Ishikawa (cell line): ENCODE results near the gene SEC14L5.

Experiments used
- CEBPB ChIP-seq: IDR thresholded peaks from 2 replicates; pipeline ENCODE4 v1.6.1; 2012
- CREB1 ChIP-seq: IDR thresholded peaks from 2 replicates; pipeline ENCODE4 v1.6.1; 2012; ENCODE audit warnings: low read depth
- EGR1 ChIP-seq: IDR thresholded peaks from 2 replicates; pipeline ENCODE4 v1.6.1; 2012
- EP300 ChIP-seq: IDR thresholded peaks from 2 replicates; pipeline ENCODE4 v1.6.1; 2012; ENCODE audit warnings: borderline replicate concordance
- FOXM1 ChIP-seq: IDR thresholded peaks from 2 replicates; pipeline ENCODE4 v1.6.1; 2012; ENCODE audit warnings: low read depth, borderline replicate concordance
- MAX ChIP-seq: IDR thresholded peaks from 2 replicates; pipeline ENCODE4 v1.6.1; 2012
- NFIC ChIP-seq: IDR thresholded peaks from 2 replicates; pipeline ENCODE4 v1.6.1; 2012
- RAD21 ChIP-seq: IDR thresholded peaks from 2 replicates; pipeline ENCODE4 v1.6.1; 2012; ENCODE audit warnings: low read depth
- TAF1 ChIP-seq: IDR thresholded peaks from 2 replicates; pipeline ENCODE4 v1.6.1; 2012; ENCODE audit warnings: low read depth, mild to moderate bottlenecking
- TCF12 ChIP-seq: IDR thresholded peaks from 2 replicates; pipeline ENCODE4 v1.6.1; 2012; ENCODE audit warnings: low read depth
- TEAD4 ChIP-seq: IDR thresholded peaks from 2 replicates; pipeline ENCODE4 v1.6.1; 2012
- YY1 ChIP-seq: IDR thresholded peaks from 2 replicates; pipeline ENCODE4 v1.6.1; 2012; ENCODE audit warnings: low read depth
- ZBTB7A ChIP-seq: IDR thresholded peaks from 2 replicates; pipeline ENCODE4 v1.6.1; 2012; ENCODE audit warnings: low read depth
- TF ChIP-seq, protein P1 (sequence below): IDR thresholded peaks from 2 replicates; pipeline ENCODE4 v1.6.1; 2012
- TF ChIP-seq, protein P2 (sequence below): IDR thresholded peaks from 2 replicates; pipeline ENCODE4 v1.6.1; 2012; ENCODE audit warnings: low read depth, mild to moderate bottlenecking

SEC14L5 gene

GRCh38 chr16:4946917-4947316 is 11.2 kb upstream of the SEC14L5 start:
- TF ChIP-seq CEBPB = no peak
- no peak for TF ChIP-seq ZBTB7A
- TF ChIP-seq FOXM1 = no peak
- TF ChIP-seq YY1 = no peak
- TF ChIP-seq TAF1 = no peak
- no peak for TF ChIP-seq RAD21
- TF ChIP-seq, protein P1, sequence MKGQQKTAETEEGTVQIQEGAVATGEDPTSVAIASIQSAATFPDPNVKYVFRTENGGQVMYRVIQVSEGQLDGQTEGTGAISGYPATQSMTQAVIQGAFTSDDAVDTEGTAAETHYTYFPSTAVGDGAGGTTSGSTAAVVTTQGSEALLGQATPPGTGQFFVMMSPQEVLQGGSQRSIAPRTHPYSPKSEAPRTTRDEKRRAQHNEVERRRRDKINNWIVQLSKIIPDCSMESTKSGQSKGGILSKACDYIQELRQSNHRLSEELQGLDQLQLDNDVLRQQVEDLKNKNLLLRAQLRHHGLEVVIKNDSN = no peak
- TF ChIP-seq TEAD4 = no peak
- TF ChIP-seq EGR1 = no peak
- TF ChIP-seq, protein P2, sequence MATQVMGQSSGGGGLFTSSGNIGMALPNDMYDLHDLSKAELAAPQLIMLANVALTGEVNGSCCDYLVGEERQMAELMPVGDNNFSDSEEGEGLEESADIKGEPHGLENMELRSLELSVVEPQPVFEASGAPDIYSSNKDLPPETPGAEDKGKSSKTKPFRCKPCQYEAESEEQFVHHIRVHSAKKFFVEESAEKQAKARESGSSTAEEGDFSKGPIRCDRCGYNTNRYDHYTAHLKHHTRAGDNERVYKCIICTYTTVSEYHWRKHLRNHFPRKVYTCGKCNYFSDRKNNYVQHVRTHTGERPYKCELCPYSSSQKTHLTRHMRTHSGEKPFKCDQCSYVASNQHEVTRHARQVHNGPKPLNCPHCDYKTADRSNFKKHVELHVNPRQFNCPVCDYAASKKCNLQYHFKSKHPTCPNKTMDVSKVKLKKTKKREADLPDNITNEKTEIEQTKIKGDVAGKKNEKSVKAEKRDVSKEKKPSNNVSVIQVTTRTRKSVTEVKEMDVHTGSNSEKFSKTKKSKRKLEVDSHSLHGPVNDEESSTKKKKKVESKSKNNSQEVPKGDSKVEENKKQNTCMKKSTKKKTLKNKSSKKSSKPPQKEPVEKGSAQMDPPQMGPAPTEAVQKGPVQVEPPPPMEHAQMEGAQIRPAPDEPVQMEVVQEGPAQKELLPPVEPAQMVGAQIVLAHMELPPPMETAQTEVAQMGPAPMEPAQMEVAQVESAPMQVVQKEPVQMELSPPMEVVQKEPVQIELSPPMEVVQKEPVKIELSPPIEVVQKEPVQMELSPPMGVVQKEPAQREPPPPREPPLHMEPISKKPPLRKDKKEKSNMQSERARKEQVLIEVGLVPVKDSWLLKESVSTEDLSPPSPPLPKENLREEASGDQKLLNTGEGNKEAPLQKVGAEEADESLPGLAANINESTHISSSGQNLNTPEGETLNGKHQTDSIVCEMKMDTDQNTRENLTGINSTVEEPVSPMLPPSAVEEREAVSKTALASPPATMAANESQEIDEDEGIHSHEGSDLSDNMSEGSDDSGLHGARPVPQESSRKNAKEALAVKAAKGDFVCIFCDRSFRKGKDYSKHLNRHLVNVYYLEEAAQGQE = no peak
- no peak for TF ChIP-seq MAX
- no peak for TF ChIP-seq CREB1
- TF ChIP-seq NFIC = no peak
- no peak for TF ChIP-seq TCF12
- no peak for TF ChIP-seq EP300

GRCh38 chr16:4947722-4948503 is 10.2 kb upstream of the SEC14L5 start:
- TF ChIP-seq, protein P2 = no peak
- TF ChIP-seq MAX (no peak), CEBPB (no peak), TAF1 (no peak), TEAD4 (no peak), NFIC (no peak), TCF12 (no peak), RAD21 (no peak), CREB1 (no peak), YY1 (no peak)
- TF ChIP-seq, protein P1 = no peak

GRCh38 chr16:4948903-4949766 is 9.0 kb upstream of the SEC14L5 start:
- TF ChIP-seq, protein P2 = no peak
- TF ChIP-seq EP300 (no peak), TCF12 (no peak), CREB1 (no peak), RAD21 (no peak), CEBPB (no peak), YY1 (no peak), MAX (no peak), TAF1 (no peak), ZBTB7A (no peak)
- TF ChIP-seq, protein P1 = no peak
